ENCODE data around the gene PLXNA1. TPM values are rescaled to one million over a fixed set of nuclear protein-coding genes. Genes with fewer than 3 reads are reported as not detected.
A peak's percentile ranks its signal among the peaks of the same experiment; 100 is the strongest.

Gene PLXNA1
- 91.3 and 107 TPM in 2 replicates for total RNA-seq

GRCh38 chr3:126982471-126983175, at the start of gene PLXNA1:
PLXNA1 (plus strand) TSS chr3:126983115; CDS start chr3:126988594, 5,479 bp downstream.
- Histone ChIP-seq H3K27ac (ENCODE audit: low read depth, low read length) (peak within 1 kb of the TSS; percentile 63), H3K27me3 (ENCODE audit: insufficient read depth, low read length) (no peaks in the 10 kb centered on the region), H4K20me1 (ENCODE audit: insufficient read depth, low read length) (peaks cover 37% of the 10 kb centered on the region), H3K36me3 (ENCODE audit: insufficient read depth, low read length) (no peaks in the 10 kb centered on the region), H2AFZ (ENCODE audit: low read length) (peak within 1 kb of the TSS; percentile 81), H3K4me1 (ENCODE audit: insufficient read depth, low read length) (peaks cover 23% of the 10 kb centered on the region), H3K9me3 (ENCODE audit: low read depth, low read length) (no peaks in the 10 kb centered on the region), H3K4me3 (ENCODE audit: insufficient read depth, low read length) (peak within 1 kb of the TSS; percentile 83), H3K79me2 (ENCODE audit: insufficient read depth, low read length) (peaks cover 41% of the 10 kb centered on the region), H3K4me2 (ENCODE audit: insufficient read depth, low read length) (peak within 1 kb of the TSS; percentile 78)
- peak; percentile 78 for TF ChIP-seq CTCF (IDR thresholded peaks at IDR 0.05; ENCODE audit: extremely low read depth, low read depth, low read length)
- DNase-seq (ENCODE audit: insufficient read length, low spot score, missing footprints), result peak; percentile 100

GRCh38 chr3:126934031-126934531, 48.8 kb upstream of the PLXNA1 start:
- Histone ChIP-seq H3K27me3 (ENCODE audit: insufficient read depth, low read length) (no peaks in the 10 kb centered on the region), H3K79me2 (ENCODE audit: insufficient read depth, low read length) (no peaks in the 10 kb centered on the region), H3K27ac (ENCODE audit: low read depth, low read length) (peak overlapping the region; percentile 45), H4K20me1 (ENCODE audit: insufficient read depth, low read length) (no peaks in the 10 kb centered on the region), H2AFZ (ENCODE audit: low read length) (no peak overlapping the region), H3K4me1 (ENCODE audit: insufficient read depth, low read length) (peaks cover 26% of the 10 kb centered on the region), H3K4me3 (ENCODE audit: insufficient read depth, low read length) (no peak overlapping the region), H3K36me3 (ENCODE audit: insufficient read depth, low read length) (no peaks in the 10 kb centered on the region), H3K4me2 (ENCODE audit: insufficient read depth, low read length) (peak overlapping the region; percentile 13), H3K9me3 (ENCODE audit: low read depth, low read length) (no peaks in the 10 kb centered on the region)
- TF ChIP-seq CTCF (IDR thresholded peaks at IDR 0.05; ENCODE audit: extremely low read depth, low read depth, low read length), result no peak
- DNase-seq (ENCODE audit: insufficient read length, low spot score, missing footprints), result no peak

GRCh38 chr3:126934991-126935390, 47.9 kb upstream of the PLXNA1 start:
- DNase-seq (ENCODE audit: insufficient read length, low spot score, missing footprints), result no peak
- Histone ChIP-seq H3K79me2 (ENCODE audit: insufficient read depth, low read length) (no peaks in the 10 kb centered on the region), H2AFZ (ENCODE audit: low read length) (no peak overlapping the region), H3K4me2 (ENCODE audit: insufficient read depth, low read length) (no peak overlapping the region), H3K27me3 (ENCODE audit: insufficient read depth, low read length) (no peaks in the 10 kb centered on the region), H3K9me3 (ENCODE audit: low read depth, low read length) (no peaks in the 10 kb centered on the region), H3K4me1 (ENCODE audit: insufficient read depth, low read length) (peaks cover 26% of the 10 kb centered on the region), H3K27ac (ENCODE audit: low read depth, low read length) (no peak overlapping the region), H4K20me1 (ENCODE audit: insufficient read depth, low read length) (no peaks in the 10 kb centered on the region), H3K36me3 (ENCODE audit: insufficient read depth, low read length) (no peaks in the 10 kb centered on the region), H3K4me3 (ENCODE audit: insufficient read depth, low read length) (no peak overlapping the region)
- TF ChIP-seq CTCF (IDR thresholded peaks at IDR 0.05; ENCODE audit: extremely low read depth, low read depth, low read length), result no peak

GRCh38 chr3:126935756-126936509, 47.0 kb upstream of the PLXNA1 start:
- Histone ChIP-seq H3K27ac (ENCODE audit: low read depth, low read length) (no peak overlapping the region), H3K36me3 (ENCODE audit: insufficient read depth, low read length) (no peaks in the 10 kb centered on the region), H3K4me2 (ENCODE audit: insufficient read depth, low read length) (no peak overlapping the region), H3K4me3 (ENCODE audit: insufficient read depth, low read length) (no peak overlapping the region), H3K27me3 (ENCODE audit: insufficient read depth, low read length) (no peaks in the 10 kb centered on the region), H2AFZ (ENCODE audit: low read length) (no peak overlapping the region), H3K4me1 (ENCODE audit: insufficient read depth, low read length) (peaks cover 26% of the 10 kb centered on the region), H4K20me1 (ENCODE audit: insufficient read depth, low read length) (no peaks in the 10 kb centered on the region), H3K9me3 (ENCODE audit: low read depth, low read length) (no peaks in the 10 kb centered on the region), H3K79me2 (ENCODE audit: insufficient read depth, low read length) (no peaks in the 10 kb centered on the region)
- DNase-seq (ENCODE audit: insufficient read length, low spot score, missing footprints), result no peak
- TF ChIP-seq CTCF (IDR thresholded peaks at IDR 0.05; ENCODE audit: extremely low read depth, low read depth, low read length), result no peak
